ENCODE results near the gene RYR2.

The RYR2 gene

DNA sequence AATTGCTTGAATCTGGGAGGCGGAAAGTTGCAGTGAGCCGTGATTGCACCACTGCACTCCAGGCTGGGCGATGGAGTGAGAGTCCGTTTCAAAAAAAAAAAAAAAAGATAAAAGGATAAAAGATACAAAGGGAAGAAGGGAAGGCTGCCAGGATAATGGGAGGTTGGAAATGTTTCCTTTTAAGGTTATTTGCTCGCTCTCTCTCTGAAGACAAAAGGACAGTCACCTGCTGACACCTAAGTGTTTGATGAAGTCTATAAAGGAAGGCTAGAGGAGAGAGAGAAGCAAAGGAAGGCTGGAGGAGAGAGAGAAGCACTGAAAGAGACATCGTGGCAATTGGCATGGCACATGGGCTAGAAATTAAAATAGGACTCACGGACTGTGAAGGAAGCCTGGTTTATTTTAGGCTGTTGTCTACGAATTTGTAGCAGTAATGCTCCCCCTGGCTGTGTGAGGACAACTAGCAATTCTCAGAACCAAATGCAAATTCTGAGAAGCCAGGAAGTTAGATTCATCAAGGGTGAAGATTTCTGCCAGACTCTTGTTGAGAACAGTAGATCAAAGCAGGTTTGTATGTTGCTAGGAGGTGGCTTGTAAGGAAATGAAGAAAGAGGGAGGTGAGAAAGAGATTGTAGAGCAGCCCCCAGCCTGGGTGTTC, 694.5 kb downstream of the RYR2 start:
- peak; percentile 38 for DNase-seq (ENCODE audit: low read depth)
- H3K4me3 ChIP-seq (ENCODE audit: low read depth, low read length), result no peak overlapping the region
- TF ChIP-seq, protein P1, sequence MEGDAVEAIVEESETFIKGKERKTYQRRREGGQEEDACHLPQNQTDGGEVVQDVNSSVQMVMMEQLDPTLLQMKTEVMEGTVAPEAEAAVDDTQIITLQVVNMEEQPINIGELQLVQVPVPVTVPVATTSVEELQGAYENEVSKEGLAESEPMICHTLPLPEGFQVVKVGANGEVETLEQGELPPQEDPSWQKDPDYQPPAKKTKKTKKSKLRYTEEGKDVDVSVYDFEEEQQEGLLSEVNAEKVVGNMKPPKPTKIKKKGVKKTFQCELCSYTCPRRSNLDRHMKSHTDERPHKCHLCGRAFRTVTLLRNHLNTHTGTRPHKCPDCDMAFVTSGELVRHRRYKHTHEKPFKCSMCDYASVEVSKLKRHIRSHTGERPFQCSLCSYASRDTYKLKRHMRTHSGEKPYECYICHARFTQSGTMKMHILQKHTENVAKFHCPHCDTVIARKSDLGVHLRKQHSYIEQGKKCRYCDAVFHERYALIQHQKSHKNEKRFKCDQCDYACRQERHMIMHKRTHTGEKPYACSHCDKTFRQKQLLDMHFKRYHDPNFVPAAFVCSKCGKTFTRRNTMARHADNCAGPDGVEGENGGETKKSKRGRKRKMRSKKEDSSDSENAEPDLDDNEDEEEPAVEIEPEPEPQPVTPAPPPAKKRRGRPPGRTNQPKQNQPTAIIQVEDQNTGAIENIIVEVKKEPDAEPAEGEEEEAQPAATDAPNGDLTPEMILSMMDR (IDR thresholded peaks at IDR 0.05; ENCODE audit: insufficient read depth, low read depth, low read length, missing control alignments), result peak; percentile 28

DNA sequence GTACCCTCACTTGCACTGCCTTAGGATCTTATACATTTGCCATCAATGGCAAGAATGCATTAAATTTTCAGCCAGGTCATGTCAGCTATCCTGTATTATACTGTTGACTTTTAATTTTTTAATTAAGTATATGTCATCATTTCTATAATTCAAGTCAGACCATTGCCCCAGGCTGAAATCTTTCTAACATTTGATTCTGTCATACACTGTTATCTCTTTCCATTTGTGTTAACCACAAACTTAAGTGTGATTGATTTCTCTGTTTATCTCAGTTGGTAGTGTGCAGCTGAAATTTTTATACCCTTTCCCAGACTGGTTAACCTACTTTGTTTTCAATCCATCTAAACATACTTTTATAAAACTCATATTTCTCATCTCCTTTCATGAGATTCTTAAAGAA, 695.5 kb downstream of the RYR2 start:
- DNase-seq (ENCODE audit: low read depth), result no peak
- TF ChIP-seq, protein P1 (IDR thresholded peaks at IDR 0.05; ENCODE audit: insufficient read depth, low read depth, low read length, missing control alignments), result no peak
- no peak overlapping the region for H3K4me3 ChIP-seq (ENCODE audit: low read depth, low read length)

DNA sequence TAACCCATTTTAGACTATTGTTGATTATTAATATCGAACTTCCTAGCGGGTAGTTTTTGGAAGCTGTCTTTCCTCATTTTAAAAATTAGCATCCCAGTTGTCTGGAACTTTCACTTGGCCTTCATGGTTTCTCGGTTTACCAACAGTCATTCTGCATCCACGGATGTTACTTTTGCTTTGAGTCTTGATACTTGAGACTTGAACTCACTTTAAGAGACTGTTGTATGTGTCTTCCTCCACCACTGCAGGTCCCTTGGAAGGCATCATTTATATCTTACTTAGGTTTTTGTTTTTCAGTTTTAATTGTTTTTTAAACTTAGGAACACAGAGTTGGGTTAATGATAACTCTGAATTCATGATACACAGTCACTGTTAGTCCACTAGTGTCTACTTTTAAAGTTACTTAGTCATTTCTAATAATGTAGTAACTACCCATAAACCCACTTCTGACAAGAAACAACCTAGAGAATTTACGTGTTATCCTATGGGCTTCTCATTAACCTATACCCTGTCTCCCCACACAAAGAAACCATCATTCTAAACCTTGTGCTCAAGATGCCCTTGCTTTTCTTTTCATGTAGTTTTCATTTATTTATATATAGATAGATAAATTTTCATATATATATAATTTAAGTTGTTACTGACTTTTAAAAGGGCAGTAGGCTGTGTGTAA, 696.1 kb downstream of the RYR2 start:
- no peak overlapping the region for H3K4me3 ChIP-seq (ENCODE audit: low read depth, low read length)
- TF ChIP-seq, protein P1 (IDR thresholded peaks at IDR 0.05; ENCODE audit: insufficient read depth, low read depth, low read length, missing control alignments), result no peak
- DNase-seq (ENCODE audit: low read depth), result no peak

DNA sequence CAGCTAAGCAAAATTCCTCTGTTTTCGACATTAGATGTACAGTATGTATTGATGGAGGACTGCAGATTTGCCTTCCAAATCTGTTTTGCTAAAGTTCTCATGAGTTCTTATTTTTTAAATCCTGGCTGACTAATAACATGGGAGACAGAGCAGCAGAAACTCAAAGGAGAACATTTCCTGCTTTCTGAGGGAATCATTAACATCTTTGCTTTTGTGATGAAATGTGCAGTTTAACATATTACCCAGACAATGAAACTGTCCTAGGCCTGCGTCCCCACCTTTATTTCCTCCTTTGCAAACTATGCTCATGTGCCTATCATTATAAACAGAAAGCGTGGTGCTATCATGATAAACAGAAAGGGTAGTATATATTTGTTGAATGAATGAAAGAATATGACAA, 698.9 kb downstream of the RYR2 start:
- DNase-seq (ENCODE audit: low read depth), result no peak
- no peak overlapping the region for H3K4me3 ChIP-seq (ENCODE audit: low read depth, low read length)
- TF ChIP-seq, protein P1 (IDR thresholded peaks at IDR 0.05; ENCODE audit: insufficient read depth, low read depth, low read length, missing control alignments), result no peak

DNA sequence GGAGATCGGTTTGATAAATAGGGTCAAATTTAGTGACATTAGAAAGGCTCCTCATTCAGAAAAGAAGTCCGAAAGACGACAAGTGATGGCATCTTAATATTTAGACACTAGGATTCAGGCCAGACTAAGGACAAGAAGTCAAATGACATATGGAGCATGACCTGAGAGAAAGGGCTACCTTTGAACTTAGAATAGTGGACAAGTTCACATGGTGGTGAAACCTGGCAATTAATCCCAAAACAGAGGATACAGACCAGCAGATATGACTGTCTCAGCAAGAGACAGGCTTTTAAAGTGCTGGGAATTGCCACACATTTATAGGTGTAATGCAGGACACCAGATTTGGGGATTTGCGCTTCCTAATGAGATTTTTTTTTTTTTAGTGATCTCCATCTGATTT, 703.6 kb downstream of the RYR2 start:
- no peak overlapping the region for H3K4me3 ChIP-seq (ENCODE audit: low read depth, low read length)
- no peak for DNase-seq (ENCODE audit: low read depth)
- TF ChIP-seq, protein P1 (IDR thresholded peaks at IDR 0.05; ENCODE audit: insufficient read depth, low read depth, low read length, missing control alignments), result no peak

DNA sequence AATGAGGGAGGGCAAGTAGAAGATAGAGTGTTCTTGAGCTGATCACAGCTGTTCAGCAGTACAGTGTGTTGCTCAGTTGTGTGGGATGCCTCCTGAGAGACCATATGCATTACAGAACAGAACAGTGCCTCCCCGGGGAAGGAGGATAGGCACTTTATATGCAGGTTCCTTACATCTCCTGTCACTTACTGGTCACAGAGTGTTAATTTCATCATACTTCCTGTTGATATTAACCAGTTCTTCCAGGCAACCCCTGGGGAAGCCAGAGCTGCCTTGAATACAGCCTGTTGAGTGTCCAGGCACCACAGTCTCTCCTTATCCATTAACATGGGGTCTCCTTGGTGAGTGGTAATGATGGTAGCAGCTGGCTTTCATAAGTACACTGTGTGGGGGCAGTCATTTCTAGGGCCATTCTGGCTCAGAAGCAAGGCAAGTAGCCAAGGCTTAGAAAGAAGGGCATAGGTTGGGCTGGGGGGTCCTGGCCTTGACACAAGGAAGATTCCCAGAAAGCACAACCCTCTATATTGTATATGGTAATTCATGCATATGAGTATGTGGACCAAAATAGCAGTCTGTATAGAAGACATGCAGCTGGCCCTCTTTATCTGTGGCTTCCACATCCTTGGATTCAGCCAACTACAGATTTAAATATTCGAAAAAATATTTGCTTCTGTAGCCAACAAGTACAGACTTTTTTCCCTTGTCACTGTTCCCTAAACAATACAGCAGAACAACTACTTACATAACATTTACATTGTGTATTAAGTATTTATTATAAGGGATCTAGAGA, 706.4 kb downstream of the RYR2 start:
- TF ChIP-seq, protein P1 (IDR thresholded peaks at IDR 0.05; ENCODE audit: insufficient read depth, low read depth, low read length, missing control alignments), result no peak
- H3K4me3 ChIP-seq (ENCODE audit: low read depth, low read length), result no peak overlapping the region
- DNase-seq (ENCODE audit: low read depth), result no peak
